ENCODE measurements around the gene PPP1R10. TPM values are rescaled to one million over a fixed set of nuclear protein-coding genes. Genes with fewer than 3 reads are reported as not detected.

Gene PPP1R10
- total RNA-seq, 1 donor from 2014 or later = 30.0 TPM

GRCh38 chr6:30555816-30556065 is 61.3 kb downstream of the PPP1R10 start:
- ATAC-seq = no peak

- ATAC-seq = no peak
Observed at GRCh38 chr6:30554962-30555815, 61.9 kb downstream of the PPP1R10 start.

GRCh38 chr6:30554404-30554803 is 62.6 kb downstream of the PPP1R10 start:
- ATAC-seq = no peak

Other genes with a start within 250 kb of the PPP1R10 start
- gene HLA-E, start 127.7 kb downstream of the PPP1R10 start, total RNA-seq = 190 TPM
- 32.5 TPM for gene GNL1, start 60.8 kb downstream of the PPP1R10 start, total RNA-seq
- gene PRR3, start 59.9 kb downstream of the PPP1R10 start, total RNA-seq = 3.5 TPM
- gene ABCF1, start 45.8 kb downstream of the PPP1R10 start, total RNA-seq = 27.1 TPM
- 48.2 TPM for gene MRPS18B, start 597 bp upstream of the PPP1R10 start, total RNA-seq
- 4.6 TPM for gene ATAT1, start 9.6 kb upstream of the PPP1R10 start, total RNA-seq
- gene C6orf136, start 29.9 kb upstream of the PPP1R10 start, total RNA-seq = 10.0 TPM
- 17.8 TPM for gene DHX16, start 55.8 kb upstream of the PPP1R10 start, total RNA-seq
- 22.9 TPM for gene PPP1R18, start 69.4 kb upstream of the PPP1R10 start, total RNA-seq
- 12.7 TPM for gene NRM, start 73.7 kb upstream of the PPP1R10 start, total RNA-seq
- 15.7 TPM for gene MDC1, start 100.0 kb upstream of the PPP1R10 start, total RNA-seq
- 327 TPM for gene TUBB, start 103.1 kb upstream of the PPP1R10 start, total RNA-seq
- 75.0 TPM for gene FLOT1, start 125.4 kb upstream of the PPP1R10 start, total RNA-seq
- gene IER3, start 127.3 kb upstream of the PPP1R10 start, total RNA-seq = 74.3 TPM

All from esophagus mucosa (tissue), 1 donor.